IMR-90 (cell line): ENCODE measurements around the gene HS6ST3. TPM values are rescaled to one million over a fixed set of nuclear protein-coding genes. Genes with fewer than 3 reads are reported as not detected.

Source experiments
- ATAC-seq: fragments of 200-7000 bp; cut with Tn5 transposase; 2 replicates; pipeline ENCODE4 v1.9.1; 2020; ENCODE audit warnings: low read depth, mild to moderate bottlenecking, moderate library complexity
- BruUV-seq: library from RNA; stranded (reverse); fragments of 400-500 nt; replicated peaks from 2 replicates; lab custom pipeline; 2021; lab: Mats Ljungman, UMichigan
- CTCF ChIA-PET: fragments of 300-600 bp; formaldehyde crosslinking; extraction: SDS; loops from one replicate; lab custom pipeline; 2021; ENCODE audit warnings: antibody characterized with exemption; lab: Yijun Ruan, JAX
- POLR2A ChIA-PET: fragments of 300-600 bp; sonication (Branson Sonifier 250); formaldehyde crosslinking; loops from one replicate; lab custom pipeline; 2022; ENCODE audit warnings: antibody characterized with exemption; ENCODE audit not compliant: unreplicated experiment; lab: Charles Lee
- DNase-seq: peaks from one replicate; pipeline ENCODE4 v3.0.0; 2013
- H2AFZ ChIP-seq: replicated peaks from 2 replicates; pipeline ENCODE3; 2013; ENCODE audit warnings: low read length, mild to moderate bottlenecking; ENCODE audit not compliant: poor library complexity
- H2AK5ac ChIP-seq: 2 replicates; pipeline ENCODE4 v1.6.1; 2013; ENCODE audit warnings: low read depth, low read length, inconsistent platforms
- H2AK9ac ChIP-seq: replicated peaks from 2 replicates; pipeline ENCODE3; 2013; ENCODE audit warnings: mild to moderate bottlenecking, low read depth, low read length, moderate library complexity; ENCODE audit not compliant: poor library complexity
- H2BK120ac ChIP-seq: 2 replicates; pipeline ENCODE4 v1.6.1; 2013; ENCODE audit warnings: low read depth, low read length, inconsistent platforms
- H2BK15ac ChIP-seq: 3 replicates; pipeline ENCODE4 v1.6.1; 2013; ENCODE audit warnings: low read depth, low read length, inconsistent platforms
- H2BK20ac ChIP-seq: 2 replicates; pipeline ENCODE4 v1.6.1; 2013; ENCODE audit warnings: low read depth, mild to moderate bottlenecking, inconsistent platforms, low read length, moderate library complexity
- H2BK5ac ChIP-seq: 2 replicates; pipeline ENCODE4 v1.6.1; 2013; ENCODE audit warnings: mild to moderate bottlenecking, low read depth, low read length, inconsistent platforms; ENCODE audit not compliant: poor library complexity, severe bottlenecking
- H3K14ac ChIP-seq: replicated peaks from 2 replicates; pipeline ENCODE4 v1.6.1; 2013; ENCODE audit warnings: low read depth, low read length, inconsistent platforms
- H3K18ac ChIP-seq: 2 replicates; pipeline ENCODE4 v1.6.1; 2013; ENCODE audit warnings: low read depth, low read length, control low read depth
- H3K23ac ChIP-seq: 2 replicates; pipeline ENCODE4 v1.6.1; 2013; ENCODE audit warnings: low read depth, low read length, inconsistent platforms
- H3K27ac ChIP-seq: 2 replicates; pipeline ENCODE4 v1.5.1; 2013; ENCODE audit warnings: mild to moderate bottlenecking, control low read depth, low read length; ENCODE audit not compliant: insufficient read depth
- H3K27me3 ChIP-seq: 2 replicates; pipeline ENCODE4 v1.6.1; 2013; ENCODE audit warnings: low read length; ENCODE audit not compliant: control insufficient read depth, insufficient read depth
- H3K36me3 ChIP-seq: 2 replicates; pipeline ENCODE4 v1.6.1; 2013; ENCODE audit warnings: low read length, mixed read lengths; ENCODE audit not compliant: control insufficient read depth, insufficient read depth
- H3K4ac ChIP-seq: 2 replicates; pipeline ENCODE4 v1.6.1; 2013; ENCODE audit warnings: low read depth, low read length, inconsistent platforms
- H3K4me1 ChIP-seq: 2 replicates; pipeline ENCODE4 v1.6.1; 2013; ENCODE audit warnings: low read length, mixed read lengths; ENCODE audit not compliant: control insufficient read depth, insufficient read depth
- H3K4me2 ChIP-seq: 2 replicates; pipeline ENCODE4 v1.6.1; 2013; ENCODE audit warnings: low read depth, mild to moderate bottlenecking, control low read depth, low read length, moderate library complexity
- H3K4me3 ChIP-seq: 2 replicates; pipeline ENCODE4 v1.5.1; 2013; ENCODE audit warnings: low read depth, mild to moderate bottlenecking, control low read depth, low read length, moderate library complexity; ENCODE audit not compliant: insufficient read depth
- H3K56ac ChIP-seq: 2 replicates; pipeline ENCODE4 v1.6.1; 2013; ENCODE audit warnings: low read length, inconsistent platforms; ENCODE audit not compliant: insufficient read depth; ENCODE audit errors: extremely low read depth
- H3K79me1 ChIP-seq, 2 experiments: 2 replicates each; pipeline ENCODE4 v1.6.1; 2013; ENCODE audit warnings: low read length in 2 of 2, inconsistent platforms in 1 of 2, low read depth in 1 of 2
- H3K9ac ChIP-seq: 2 replicates; pipeline ENCODE4 v1.6.1; 2013; ENCODE audit warnings: low read depth, low read length, control low read depth
- H3K9me1 ChIP-seq: 2 replicates; pipeline ENCODE4 v1.6.1; 2013; ENCODE audit warnings: low read length, inconsistent platforms; ENCODE audit not compliant: insufficient read depth
- H3K9me3 ChIP-seq: 2 replicates; pipeline ENCODE4 v1.6.1; 2013; ENCODE audit warnings: low read length; ENCODE audit not compliant: control insufficient read depth, insufficient read depth
- H4K20me1 ChIP-seq: 2 replicates; pipeline ENCODE4 v1.6.1; 2013; ENCODE audit warnings: low read length, inconsistent platforms; ENCODE audit not compliant: insufficient read depth
- H4K5ac ChIP-seq: 2 replicates; pipeline ENCODE4 v1.6.1; 2013; ENCODE audit warnings: mild to moderate bottlenecking, low read depth, low read length, control low read depth
- H4K8ac ChIP-seq, 2 experiments: 2 replicates each; pipeline ENCODE4 v1.6.1; 2013; ENCODE audit warnings: low read depth in 2 of 2, low read length in 2 of 2, control low read depth in 1 of 2, inconsistent platforms in 1 of 2
- H4K91ac ChIP-seq: 2 replicates; pipeline ENCODE4 v1.6.1; 2013; ENCODE audit warnings: low read depth, low read length, inconsistent platforms; ENCODE audit not compliant: insufficient read depth
- CEBPB ChIP-seq: IDR thresholded peaks from 2 replicates; pipeline ENCODE4 v1.6.1; 2012; ENCODE audit warnings: low read depth, low read length, improper control_type of control experiment
- FOS ChIP-seq: fragments of 150-350 bp; IDR thresholded peaks from 2 replicates; pipeline ENCODE4 v1.6.1; 2016; ENCODE audit warnings: low read depth, low read length
- MAFK ChIP-seq: IDR thresholded peaks from 2 replicates; pipeline ENCODE4 v1.6.1; 2012; ENCODE audit warnings: low read depth, low read length, improper control_type of control experiment
- MAZ ChIP-seq: IDR thresholded peaks from 2 replicates; pipeline ENCODE4 v1.6.1; 2012; ENCODE audit warnings: low read depth, mild to moderate bottlenecking, low read length, improper control_type of control experiment, moderate library complexity, borderline replicate concordance
- MXI1 ChIP-seq: IDR thresholded peaks from 2 replicates; pipeline ENCODE4 v1.6.1; 2012; ENCODE audit warnings: low read depth, mild to moderate bottlenecking, low read length, moderate library complexity, borderline replicate concordance
- NFE2L2 ChIP-seq: fragments of 150-350 bp; IDR thresholded peaks from 2 replicates; pipeline ENCODE4 v1.6.1; 2016; ENCODE audit warnings: low read depth, mild to moderate bottlenecking, low read length
- POLR2A ChIP-seq: IDR thresholded peaks from 2 replicates; pipeline ENCODE4 v1.6.1; 2012; ENCODE audit warnings: mild to moderate bottlenecking, low read depth, low read length
- RAD21 ChIP-seq: IDR thresholded peaks from 2 replicates; pipeline ENCODE4 v1.6.1; 2012; ENCODE audit warnings: low read length, improper control_type of control experiment
- RCOR1 ChIP-seq: IDR thresholded peaks from 2 replicates; pipeline ENCODE4 v1.6.1; 2012; ENCODE audit warnings: mild to moderate bottlenecking, low read length, improper control_type of control experiment; ENCODE audit not compliant: insufficient replicate concordance
- RFX5 ChIP-seq: IDR thresholded peaks from 2 replicates; pipeline ENCODE4 v1.8.0; 2012; ENCODE audit warnings: low read depth, mild to moderate bottlenecking, low read length, moderate library complexity
- SMC3 ChIP-seq: fragments of 150-350 bp; IDR thresholded peaks from 2 replicates; pipeline ENCODE4 v1.6.1; 2016; ENCODE audit warnings: low read depth, mild to moderate bottlenecking, antibody characterized with exemption, low read length, moderate library complexity
- WGBS, 2 experiments: methylation state at CpG; one replicate each; pipeline versions ENCODE4 v1.1.5 to v1.1.7; 2013; ENCODE audit warnings: missing lambda C conversion rate in 2 of 2; ENCODE audit not compliant: insufficient read length in 1 of 2; ENCODE audit errors: extremely low coverage in 2 of 2; 5-methylcytosine and 5-hydroxymethylcytosine counted together
- dilution Hi-C: fragments of 300-500 bp; cut with HindIII; formaldehyde crosslinking; loops from one replicate; pipeline ENCODE4 v1.14.3; 2018; ENCODE audit warnings: low sequenced_read_pairs; ENCODE audit not compliant: unreplicated experiment
- in situ Hi-C: fragments of 300-500 bp; cut with MboI; formaldehyde crosslinking; loops from 3 replicates; pipeline ENCODE4 v1.14.3; 2019; ENCODE audit warnings: low sequenced_read_pairs, inconsistent platforms, mixed read lengths
- intact Hi-C: fragments of 100-400 bp; cut with micrococcal nuclease; formaldehyde crosslinking; loops from 2 replicates; pipeline ENCODE4 v1.10.0; 2022
- polyA plus RNA-seq, 3 experiments: library from polyadenylated mRNA; depleted of rRNA; stranded (reverse); fragments of >200 nt; gene quantifications; 2 replicates each; pipeline ENCODE4 v1.2.3, GENCODE V29; 2012; ENCODE audit warnings: low replicate concordance in 1 of 3
- total RNA-seq: library from RNA; depleted of rRNA; stranded (reverse); fragments of >200 nt; gene quantifications from 2 replicates; pipeline ENCODE4 v1.2.3, GENCODE V29; 2012
- TF ChIP-seq, protein P1 (sequence below): fragments of 150-350 bp; IDR thresholded peaks from 2 replicates; pipeline ENCODE4 v1.6.1; 2016; ENCODE audit warnings: low read depth, mild to moderate bottlenecking, low read length, moderate library complexity, borderline replicate concordance
- TF ChIP-seq, protein P2 (sequence below): conservative IDR thresholded peaks from 2 replicates; pipeline ENCODE4 v1.5.1; 2012; ENCODE audit warnings: mild to moderate bottlenecking, low read depth, low read length, improper control_type of control experiment
- TF ChIP-seq, protein P3 (sequence below): fragments of 150-350 bp; IDR thresholded peaks from 2 replicates; pipeline ENCODE4 v1.6.1; 2017; ENCODE audit warnings: mild to moderate bottlenecking, antibody characterized with exemption, low read length, low read depth

Gene HS6ST3
- total and polyA plus RNA-seq, 2 of the 4 experiments (the other 2 are of a cell fraction): not detected

DNA sequence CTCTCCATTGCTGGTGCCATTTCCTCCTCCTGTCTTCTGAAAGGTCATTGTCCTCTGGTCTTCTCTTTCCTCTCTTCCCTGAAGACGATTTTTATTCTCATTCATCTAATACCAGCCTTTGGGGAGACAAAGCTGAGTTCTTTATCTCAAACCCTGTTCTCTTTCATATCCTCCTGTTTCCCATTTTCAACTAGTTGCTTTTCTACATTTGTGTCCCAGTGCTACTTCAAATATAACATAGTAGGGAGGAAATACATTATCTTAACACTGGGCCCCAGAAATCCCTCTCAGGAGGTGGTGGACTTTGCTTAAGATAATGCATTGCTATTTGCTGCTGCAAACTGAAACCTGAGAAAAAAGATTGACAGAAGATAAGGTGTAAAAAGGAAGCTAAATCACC lies 159.1 kb downstream of the HS6ST3 start:
- Histone ChIP-seq H3K4me2 (no peak overlapping the region), H3K14ac (no peak overlapping the region), H3K27me3 (no peaks in the 10 kb centered on the region), H2AK9ac (no peak overlapping the region), H2BK120ac (no peak overlapping the region), H3K79me1 (no peaks in the 10 kb centered on the region), H2BK5ac (no peak overlapping the region), H3K9ac (no peak overlapping the region), H2BK15ac (no peak overlapping the region), H3K4me1 (no peaks in the 10 kb centered on the region), H3K4me3 (no peak overlapping the region), H3K27ac (no peak overlapping the region), H4K8ac (no peak overlapping the region), H2AK5ac (no peak overlapping the region), H3K36me3 (no peaks in the 10 kb centered on the region), H2BK20ac (no peak overlapping the region), H4K5ac (no peak overlapping the region), H3K23ac (no peak overlapping the region), H3K9me3 (peaks cover 11% of the 10 kb centered on the region; the same call in 1 of the 2 replicates), H2AFZ (no peak overlapping the region), H3K18ac (no peak overlapping the region), H3K4ac (no peak overlapping the region), H3K9me1 (no peaks in the 10 kb centered on the region), H4K20me1 (no peaks in the 10 kb centered on the region), H4K91ac (no peak overlapping the region), H3K56ac (no peak overlapping the region)
- intact Hi-C loops: no loop called here
- ChIA-PET POLR2A (no interaction called here), CTCF (no interaction called here)
- TF ChIP-seq RFX5: no peak
- TF ChIP-seq, protein P1, sequence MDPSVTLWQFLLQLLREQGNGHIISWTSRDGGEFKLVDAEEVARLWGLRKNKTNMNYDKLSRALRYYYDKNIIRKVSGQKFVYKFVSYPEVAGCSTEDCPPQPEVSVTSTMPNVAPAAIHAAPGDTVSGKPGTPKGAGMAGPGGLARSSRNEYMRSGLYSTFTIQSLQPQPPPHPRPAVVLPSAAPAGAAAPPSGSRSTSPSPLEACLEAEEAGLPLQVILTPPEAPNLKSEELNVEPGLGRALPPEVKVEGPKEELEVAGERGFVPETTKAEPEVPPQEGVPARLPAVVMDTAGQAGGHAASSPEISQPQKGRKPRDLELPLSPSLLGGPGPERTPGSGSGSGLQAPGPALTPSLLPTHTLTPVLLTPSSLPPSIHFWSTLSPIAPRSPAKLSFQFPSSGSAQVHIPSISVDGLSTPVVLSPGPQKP: no peak
- TF ChIP-seq, protein P2, sequence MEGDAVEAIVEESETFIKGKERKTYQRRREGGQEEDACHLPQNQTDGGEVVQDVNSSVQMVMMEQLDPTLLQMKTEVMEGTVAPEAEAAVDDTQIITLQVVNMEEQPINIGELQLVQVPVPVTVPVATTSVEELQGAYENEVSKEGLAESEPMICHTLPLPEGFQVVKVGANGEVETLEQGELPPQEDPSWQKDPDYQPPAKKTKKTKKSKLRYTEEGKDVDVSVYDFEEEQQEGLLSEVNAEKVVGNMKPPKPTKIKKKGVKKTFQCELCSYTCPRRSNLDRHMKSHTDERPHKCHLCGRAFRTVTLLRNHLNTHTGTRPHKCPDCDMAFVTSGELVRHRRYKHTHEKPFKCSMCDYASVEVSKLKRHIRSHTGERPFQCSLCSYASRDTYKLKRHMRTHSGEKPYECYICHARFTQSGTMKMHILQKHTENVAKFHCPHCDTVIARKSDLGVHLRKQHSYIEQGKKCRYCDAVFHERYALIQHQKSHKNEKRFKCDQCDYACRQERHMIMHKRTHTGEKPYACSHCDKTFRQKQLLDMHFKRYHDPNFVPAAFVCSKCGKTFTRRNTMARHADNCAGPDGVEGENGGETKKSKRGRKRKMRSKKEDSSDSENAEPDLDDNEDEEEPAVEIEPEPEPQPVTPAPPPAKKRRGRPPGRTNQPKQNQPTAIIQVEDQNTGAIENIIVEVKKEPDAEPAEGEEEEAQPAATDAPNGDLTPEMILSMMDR: no peak
- TF ChIP-seq, protein P3, sequence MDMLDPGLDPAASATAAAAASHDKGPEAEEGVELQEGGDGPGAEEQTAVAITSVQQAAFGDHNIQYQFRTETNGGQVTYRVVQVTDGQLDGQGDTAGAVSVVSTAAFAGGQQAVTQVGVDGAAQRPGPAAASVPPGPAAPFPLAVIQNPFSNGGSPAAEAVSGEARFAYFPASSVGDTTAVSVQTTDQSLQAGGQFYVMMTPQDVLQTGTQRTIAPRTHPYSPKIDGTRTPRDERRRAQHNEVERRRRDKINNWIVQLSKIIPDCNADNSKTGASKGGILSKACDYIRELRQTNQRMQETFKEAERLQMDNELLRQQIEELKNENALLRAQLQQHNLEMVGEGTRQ: no peak
- no peak for TF ChIP-seq FOS
- no peak for TF ChIP-seq CEBPB
- no peak for TF ChIP-seq POLR2A
- TF ChIP-seq MAZ: no peak
- no peak for TF ChIP-seq RCOR1
- TF ChIP-seq MAFK: no peak
- no peak for TF ChIP-seq RAD21
- TF ChIP-seq SMC3: no peak
- no peak for TF ChIP-seq NFE2L2
- no peak for TF ChIP-seq MXI1
- dilution Hi-C loops: no loop called here
- ATAC-seq (no peak), DNase-seq (no peak)
- BruUV-seq: no TSS peak
- in situ Hi-C loops: no loop called here
- WGBS, 2 experiments: no CpG with 5 or more reads among the region's 1 CpG
